ENCODE measurements around the gene MPRIP. TPM values are rescaled to one million over a fixed set of nuclear protein-coding genes. Genes with fewer than 3 reads are reported as not detected.

MPRIP gene
- total and polyA plus RNA-seq, 2 of the 13 experiments (the other 11 are each of a cell fraction or from before 2014, with no cell fraction given) = 50.2 to 52.4 TPM

DNA sequence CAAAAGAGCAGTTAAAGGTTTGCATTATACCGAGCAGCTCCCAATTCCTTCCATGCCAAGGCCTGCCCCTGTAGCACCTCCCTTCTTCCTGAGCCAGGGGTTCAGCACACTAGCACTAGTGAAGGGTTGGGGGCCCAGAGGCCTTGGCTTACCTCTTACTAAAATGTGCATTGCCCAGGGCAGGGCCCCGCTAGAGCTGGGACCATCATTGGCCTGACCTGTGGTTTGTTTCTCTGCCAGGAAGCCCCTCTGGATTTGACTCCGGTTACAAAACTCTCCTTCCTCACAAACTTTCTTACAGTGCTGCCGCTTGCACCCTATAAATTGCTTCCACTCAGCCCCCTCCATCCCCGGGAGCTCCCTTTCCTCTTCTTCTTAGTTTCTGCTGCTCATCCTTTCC is 33.8 kb downstream of the MPRIP start:
- WGBS (ENCODE audit: low lambda C conversion rate) = 97% methylated on average over 4 of the region's 5 CpGs
- no TSS peak for BruUV-seq (replicated peaks)
- H3K36me3 ChIP-seq (replicated peaks in 1 of 2; ENCODE audit: control insufficient read depth in 1 of 2, insufficient read depth in 2 of 2, low read length in 2 of 2) = peaks cover 3 to 28% of the 10 kb centered on the region in 2 experiments; a peak in 3 of 5 replicates
- H3K4me1 ChIP-seq (ENCODE audit: insufficient read depth, low read length) = peaks cover 41% of the 10 kb centered on the region
- CTCF ChIA-PET (ENCODE audit: low intra/inter-chr PET ratio, low total read pairs) = no interaction called here
- in situ Hi-C loops (cut with HindIII; ENCODE audit: extremely low pct_ligation_motif_present, low pct_unique_long_range_greater_than_20kb) = no loop called here
- H3K9ac ChIP-seq (ENCODE audit: insufficient read depth, low read depth, low read length) = no peak overlapping the region
- POLR2A ChIA-PET = no interaction called here
- peaks cover 12% of the 10 kb centered on the region for H3K79me2 ChIP-seq (ENCODE audit: insufficient read depth, low read length)
- no peak overlapping the region for H3K4me3 ChIP-seq (replicated peaks in 1 of 3; ENCODE audit: insufficient read depth in 1 of 3, low read depth in 2 of 3, low read length in 3 of 3)
- intact Hi-C loops (cut with micrococcal nuclease; ENCODE audit: unreplicated experiment) = loop anchor here (5.0 kb wide), 1 partner anchor 34 kb away; the partner anchor contains the start of gene MPRIP
- no peaks in the 10 kb centered on the region for H3K9me3 ChIP-seq (ENCODE audit: low read length)
- no peak for DNase-seq (ENCODE audit: low spot score)
- H2AFZ ChIP-seq (ENCODE audit: low read length) = no peak overlapping the region
- H4K20me1 ChIP-seq (ENCODE audit: insufficient read depth, low read length) = no peaks in the 10 kb centered on the region
- ATAC-seq = no peak
- no peaks in the 10 kb centered on the region for H3K27me3 ChIP-seq (ENCODE audit: control insufficient read depth in 1 of 2, insufficient read depth in 2 of 2, low read length in 2 of 2)
- no peak overlapping the region for H3K4me2 ChIP-seq (ENCODE audit: low read depth, low read length)
- no peak overlapping the region for H3K27ac ChIP-seq (ENCODE audit: extremely low read length, insufficient read depth, low read length)
- FAIRE-seq = no peak
- TF ChIP-seq, protein P1, sequence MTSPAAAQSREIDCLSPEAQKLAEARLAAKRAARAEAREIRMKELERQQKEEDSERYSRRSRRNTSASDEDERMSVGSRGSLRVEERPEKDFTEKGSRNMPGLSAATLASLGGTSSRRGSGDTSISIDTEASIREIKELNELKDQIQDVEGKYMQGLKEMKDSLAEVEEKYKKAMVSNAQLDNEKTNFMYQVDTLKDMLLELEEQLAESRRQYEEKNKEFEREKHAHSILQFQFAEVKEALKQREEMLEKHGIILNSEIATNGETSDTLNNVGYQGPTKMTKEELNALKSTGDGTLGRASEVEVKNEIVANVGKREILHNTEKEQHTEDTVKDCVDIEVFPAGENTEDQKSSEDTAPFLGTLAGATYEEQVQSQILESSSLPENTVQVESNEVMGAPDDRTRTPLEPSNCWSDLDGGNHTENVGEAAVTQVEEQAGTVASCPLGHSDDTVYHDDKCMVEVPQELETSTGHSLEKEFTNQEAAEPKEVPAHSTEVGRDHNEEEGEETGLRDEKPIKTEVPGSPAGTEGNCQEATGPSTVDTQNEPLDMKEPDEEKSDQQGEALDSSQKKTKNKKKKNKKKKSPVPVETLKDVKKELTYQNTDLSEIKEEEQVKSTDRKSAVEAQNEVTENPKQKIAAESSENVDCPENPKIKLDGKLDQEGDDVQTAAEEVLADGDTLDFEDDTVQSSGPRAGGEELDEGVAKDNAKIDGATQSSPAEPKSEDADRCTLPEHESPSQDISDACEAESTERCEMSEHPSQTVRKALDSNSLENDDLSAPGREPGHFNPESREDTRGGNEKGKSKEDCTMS (CRISPR knock-in tag; conservative IDR thresholded peaks at IDR 0.05) = no peak
- no peak for TF ChIP-seq DPF2 (CRISPR knock-in tag; IDR thresholded peaks at IDR 0.05; ENCODE audit: borderline replicate concordance, low read depth)
- TF ChIP-seq ZNF383 (CRISPR knock-in tag; IDR thresholded peaks at IDR 0.05; ENCODE audit: borderline replicate concordance) = no peak
- TF ChIP-seq ZNF234 (CRISPR knock-in tag; conservative IDR thresholded peaks at IDR 0.05) = no peak
- TF ChIP-seq SMC3 (IDR thresholded peaks at IDR 0.05; ENCODE audit: low read length) = no peak
- TF ChIP-seq, protein P2, sequence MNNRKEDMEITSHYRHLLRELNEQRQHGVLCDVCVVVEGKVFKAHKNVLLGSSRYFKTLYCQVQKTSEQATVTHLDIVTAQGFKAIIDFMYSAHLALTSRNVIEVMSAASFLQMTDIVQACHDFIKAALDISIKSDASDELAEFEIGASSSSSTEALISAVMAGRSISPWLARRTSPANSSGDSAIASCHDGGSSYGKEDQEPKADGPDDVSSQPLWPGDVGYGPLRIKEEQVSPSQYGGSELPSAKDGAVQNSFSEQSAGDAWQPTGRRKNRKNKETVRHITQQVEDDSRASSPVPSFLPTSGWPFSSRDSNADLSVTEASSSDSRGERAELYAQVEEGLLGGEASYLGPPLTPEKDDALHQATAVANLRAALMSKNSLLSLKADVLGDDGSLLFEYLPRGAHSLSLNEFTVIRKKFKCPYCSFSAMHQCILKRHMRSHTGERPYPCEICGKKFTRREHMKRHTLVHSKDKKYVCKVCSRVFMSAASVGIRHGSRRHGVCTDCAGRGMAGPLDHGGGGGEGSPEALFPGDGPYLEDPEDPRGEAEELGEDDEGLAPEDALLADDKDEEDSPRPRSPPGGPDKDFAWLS (CRISPR knock-in tag; IDR thresholded peaks at IDR 0.05; ENCODE audit: borderline replicate concordance) = no peak
- no peak for TF ChIP-seq ZNF468 (CRISPR knock-in tag; IDR thresholded peaks at IDR 0.05)
